ENCODE data around the gene ITPRID2. TPM values are rescaled to one million over a fixed set of nuclear protein-coding genes. Genes with fewer than 3 reads are reported as not detected.

The ITPRID2 gene
- polyA plus RNA-seq, 1 donor (not counting 4 experiments of a cell fraction or from before 2014, with no cell fraction given) = 146 TPM

GRCh38 chr2:181904022-181904632 lies 12.6 kb downstream of the ITPRID2 start:
- no peak overlapping the region for H3K4me2 ChIP-seq (ENCODE audit: control insufficient read depth, extremely low read depth, insufficient read depth, low read depth, low read length)
- no peak overlapping the region for H3K4me3 ChIP-seq (ENCODE audit: control insufficient read depth in 2 of 3, extremely low read depth in 1 of 3, insufficient read depth in 2 of 3, low read depth in 1 of 3, low read length in 3 of 3)
- peaks cover 89% of the 10 kb centered on the region for H3K79me2 ChIP-seq (ENCODE audit: control insufficient read depth, insufficient read depth, low read length)
- no peaks in the 10 kb centered on the region for H3K27me3 ChIP-seq (ENCODE audit: control insufficient read depth, extremely low read depth, insufficient read depth, low read length)
- H3K36me3 ChIP-seq (ENCODE audit: control insufficient read depth in 2 of 2, extremely low read depth in 1 of 2, insufficient read depth in 2 of 2, low read length in 2 of 2) = peaks cover 14 to 39% of the 10 kb centered on the region in 2 experiments
- no peak overlapping the region for H2AFZ ChIP-seq (ENCODE audit: control insufficient read depth, low read length)
- H4K20me1 ChIP-seq (ENCODE audit: control insufficient read depth, extremely low read depth, insufficient read depth, low read length) = no peaks in the 10 kb centered on the region
- no peak overlapping the region for H3K9ac ChIP-seq (ENCODE audit: control insufficient read depth, extremely low read depth, insufficient read depth, low read length)
- FAIRE-seq (no peak), DNase-seq (ENCODE audit: low read depth, low spot score) (no peak)
- H3K4me1 ChIP-seq (ENCODE audit: control insufficient read depth, extremely low read depth, insufficient read depth, low read length) = peaks cover 14% of the 10 kb centered on the region
- H3K9me3 ChIP-seq (ENCODE audit: control insufficient read depth, low read depth, low read length) = no peaks in the 10 kb centered on the region
- H3K27ac ChIP-seq (ENCODE audit: control insufficient read depth, insufficient read depth, low read length) = no peak overlapping the region
- no peaks in the 10 kb centered on the region for H3K9me1 ChIP-seq (ENCODE audit: control insufficient read depth, extremely low read depth, insufficient read depth, low read length)
- dilution Hi-C loops (cut with MboI; ENCODE audit: extremely low pct_ligation_motif_present, low sequenced_read_pairs) = no loop called here
- TF ChIP-seq EZH2 (IDR thresholded peaks at IDR 0.05; ENCODE audit: low read length) = no peak
- TF ChIP-seq, protein P1, sequence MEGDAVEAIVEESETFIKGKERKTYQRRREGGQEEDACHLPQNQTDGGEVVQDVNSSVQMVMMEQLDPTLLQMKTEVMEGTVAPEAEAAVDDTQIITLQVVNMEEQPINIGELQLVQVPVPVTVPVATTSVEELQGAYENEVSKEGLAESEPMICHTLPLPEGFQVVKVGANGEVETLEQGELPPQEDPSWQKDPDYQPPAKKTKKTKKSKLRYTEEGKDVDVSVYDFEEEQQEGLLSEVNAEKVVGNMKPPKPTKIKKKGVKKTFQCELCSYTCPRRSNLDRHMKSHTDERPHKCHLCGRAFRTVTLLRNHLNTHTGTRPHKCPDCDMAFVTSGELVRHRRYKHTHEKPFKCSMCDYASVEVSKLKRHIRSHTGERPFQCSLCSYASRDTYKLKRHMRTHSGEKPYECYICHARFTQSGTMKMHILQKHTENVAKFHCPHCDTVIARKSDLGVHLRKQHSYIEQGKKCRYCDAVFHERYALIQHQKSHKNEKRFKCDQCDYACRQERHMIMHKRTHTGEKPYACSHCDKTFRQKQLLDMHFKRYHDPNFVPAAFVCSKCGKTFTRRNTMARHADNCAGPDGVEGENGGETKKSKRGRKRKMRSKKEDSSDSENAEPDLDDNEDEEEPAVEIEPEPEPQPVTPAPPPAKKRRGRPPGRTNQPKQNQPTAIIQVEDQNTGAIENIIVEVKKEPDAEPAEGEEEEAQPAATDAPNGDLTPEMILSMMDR (optimal IDR thresholded peaks at IDR 0.05 in 1 of 3, IDR thresholded peaks at IDR 0.05 in 1 of 3, conservative IDR thresholded peaks at IDR 0.05 in 1 of 3; ENCODE audit: extremely low read depth in 1 of 3, insufficient read depth in 2 of 3, low read length in 3 of 3) = peak in 2 of 3 experiments; percentile 24 to 39

- FAIRE-seq (no peak), DNase-seq (ENCODE audit: low read depth, low spot score) (no peak)
- no peak overlapping the region for H2AFZ ChIP-seq (ENCODE audit: control insufficient read depth, low read length)
- H3K79me2 ChIP-seq (ENCODE audit: control insufficient read depth, insufficient read depth, low read length) = peaks cover 82% of the 10 kb centered on the region
- H3K27me3 ChIP-seq (ENCODE audit: control insufficient read depth, extremely low read depth, insufficient read depth, low read length) = no peaks in the 10 kb centered on the region
- H3K4me3 ChIP-seq (ENCODE audit: control insufficient read depth in 2 of 3, extremely low read depth in 1 of 3, insufficient read depth in 2 of 3, low read depth in 1 of 3, low read length in 3 of 3) = no peak overlapping the region
- no peak overlapping the region for H3K9ac ChIP-seq (ENCODE audit: control insufficient read depth, extremely low read depth, insufficient read depth, low read length)
- peaks cover 6 to 34% of the 10 kb centered on the region in 2 experiments for H3K36me3 ChIP-seq (ENCODE audit: control insufficient read depth in 2 of 2, extremely low read depth in 1 of 2, insufficient read depth in 2 of 2, low read length in 2 of 2)
- H3K9me1 ChIP-seq (ENCODE audit: control insufficient read depth, extremely low read depth, insufficient read depth, low read length) = no peaks in the 10 kb centered on the region
- H3K4me2 ChIP-seq (ENCODE audit: control insufficient read depth, extremely low read depth, insufficient read depth, low read depth, low read length) = no peak overlapping the region
- H3K27ac ChIP-seq (ENCODE audit: control insufficient read depth, insufficient read depth, low read length) = no peak overlapping the region
- no peaks in the 10 kb centered on the region for H3K9me3 ChIP-seq (ENCODE audit: control insufficient read depth, low read depth, low read length)
- H4K20me1 ChIP-seq (ENCODE audit: control insufficient read depth, extremely low read depth, insufficient read depth, low read length) = no peaks in the 10 kb centered on the region
- TF ChIP-seq, protein P1 (optimal IDR thresholded peaks at IDR 0.05 in 1 of 3, IDR thresholded peaks at IDR 0.05 in 1 of 3, conservative IDR thresholded peaks at IDR 0.05 in 1 of 3; ENCODE audit: extremely low read depth in 1 of 3, insufficient read depth in 2 of 3, low read length in 3 of 3) = no peak
- dilution Hi-C loops (cut with MboI; ENCODE audit: extremely low pct_ligation_motif_present, low sequenced_read_pairs) = no loop called here
- peaks cover 11% of the 10 kb centered on the region for H3K4me1 ChIP-seq (ENCODE audit: control insufficient read depth, extremely low read depth, insufficient read depth, low read length)
Measured at GRCh38 chr2:181907057-181907456, 15.5 kb downstream of the ITPRID2 start.

All from keratinocyte (primary cell).